GM21360 (cell line): Measurements from ENCODE around the gene KCNQ1.

Source experiments
- ATAC-seq: cut with Tn5 transposase; IDR thresholded peaks from one replicate; pipeline ENCODE4 v1.9.1; 2021; ENCODE audit warnings: mild to moderate bottlenecking, moderate library complexity; ENCODE audit not compliant: unreplicated experiment

Gene KCNQ1

GRCh38 chr11:2690596-2691354 lies 246.0 kb downstream of the KCNQ1 start:
- ATAC-seq: no peak

- no peak for ATAC-seq
These were observed 246.6 kb downstream of the KCNQ1 start for GRCh38 chr11:2691355-2691761.

- no peak for ATAC-seq
These were observed 247.4 kb downstream of the KCNQ1 start for GRCh38 chr11:2691991-2692875.

GRCh38 chr11:2693271-2694261 lies 248.8 kb downstream of the KCNQ1 start:
- ATAC-seq: no peak

GRCh38 chr11:2694495-2694894 lies 249.7 kb downstream of the KCNQ1 start:
- no peak for ATAC-seq

- no peak for ATAC-seq
These were observed 250.5 kb downstream of the KCNQ1 start for GRCh38 chr11:2694995-2695939.

- ATAC-seq: no peak
These were observed 251.6 kb downstream of the KCNQ1 start for GRCh38 chr11:2696455-2696854.

- ATAC-seq: no peak
These were observed 253.1 kb downstream of the KCNQ1 start for GRCh38 chr11:2697866-2698265.

GRCh38 chr11:2698386-2699184 lies 253.8 kb downstream of the KCNQ1 start:
- ATAC-seq: no peak

GRCh38 chr11:2699185-2699530 lies 254.3 kb downstream of the KCNQ1 start:
- no peak for ATAC-seq

- peak; percentile 85 for ATAC-seq
These were observed 255.0 kb downstream of the KCNQ1 start, which contains the start of gene KCNQ1OT1 for GRCh38 chr11:2699531-2700414. KCNQ1OT1 (minus strand) TSS chr11:2699994.

- peak; percentile 38 for ATAC-seq
These were observed 255.8 kb downstream of the KCNQ1 start for GRCh38 chr11:2700415-2701211.

- ATAC-seq: no peak
These were observed 256.4 kb downstream of the KCNQ1 start for GRCh38 chr11:2701230-2701629.

- no peak for ATAC-seq
These were observed 257.2 kb downstream of the KCNQ1 start for GRCh38 chr11:2701898-2702434.

GRCh38 chr11:2702771-2703362 lies 258.1 kb downstream of the KCNQ1 start:
- ATAC-seq: no peak

- no peak for ATAC-seq
These were observed 258.7 kb downstream of the KCNQ1 start for GRCh38 chr11:2703363-2704141.
